Stimulated activated naive CD8-positive, alpha-beta T cell treated with anti-CD3 and anti-CD28 coated beads, Interleukin-15, Interleukin-2, amounts not matched to agents 100 U/mL and 50 U/mL, for 24 hours (primary cell): ENCODE measurements around the gene ABCC4.
A peak's percentile ranks its signal among the peaks of the same experiment; 100 is the strongest.
"Not testable (repeated sequence)": the region's sequence is repeated elsewhere in the genome, so short reads cannot be mapped to it uniquely, and the experiment has no call there.

ENCODE experiments used
- ATAC-seq: fragments of 150-1000 bp; cut with Tn5 transposase; one replicate; pipeline ENCODE4 v1.10.0; 2021
- DNase-seq: peaks from one replicate; pipeline ENCODE4 v3.0.0; 2021

ABCC4 gene

GRCh38 chr13:95298971-95299621 is 2.2 kb downstream of the ABCC4 start:
- DNase-seq: peak; percentile 18
- peak; percentile 45 for ATAC-seq

GRCh38 chr13:95298169-95298965 is 2.9 kb downstream of the ABCC4 start:
- DNase-seq: no peak
- no peak for ATAC-seq

GRCh38 chr13:95296326-95296925 is 4.8 kb downstream of the ABCC4 start:
- DNase-seq (peak; percentile 36), ATAC-seq (no peak)

- DNase-seq: no peak
- ATAC-seq: no peak
Measured at GRCh38 chr13:95295026-95295425, 6.2 kb downstream of the ABCC4 start.

GRCh38 chr13:95292622-95293021 is 8.6 kb downstream of the ABCC4 start:
- DNase-seq (no peak), ATAC-seq (no peak)

- not testable (repeated sequence) for ATAC-seq
Measured at GRCh38 chr13:95289901-95290300, 11.3 kb downstream of the ABCC4 start.

GRCh38 chr13:95289020-95289444 is 12.2 kb downstream of the ABCC4 start:
- ATAC-seq (no peak), DNase-seq (no peak)

More at GRCh38 chr13:95289901-95290300, 11.3 kb downstream of the ABCC4 start:
- DNase-seq: not testable (repeated sequence)

GRCh38 chr13:95284436-95284835 is 16.8 kb downstream of the ABCC4 start:
- ATAC-seq (no peak), DNase-seq (no peak)

GRCh38 chr13:95279016-95279415 is 22.2 kb downstream of the ABCC4 start:
- DNase-seq (no peak), ATAC-seq (no peak)

GRCh38 chr13:95276037-95276505 is 25.2 kb downstream of the ABCC4 start:
- DNase-seq (no peak), ATAC-seq (no peak)

- ATAC-seq (no peak), DNase-seq (no peak)
Measured at GRCh38 chr13:95275322-95276036, 25.8 kb downstream of the ABCC4 start.

- not testable (repeated sequence) for DNase-seq, ATAC-seq
Measured at GRCh38 chr13:95273592-95274132, 27.6 kb downstream of the ABCC4 start.

GRCh38 chr13:95272076-95272475 is 29.2 kb downstream of the ABCC4 start:
- not testable (repeated sequence) for DNase-seq, ATAC-seq

- ATAC-seq (no peak), DNase-seq (no peak)
Measured at GRCh38 chr13:95269756-95270155, 31.5 kb downstream of the ABCC4 start.

GRCh38 chr13:95268343-95269065 is 32.7 kb downstream of the ABCC4 start:
- not testable (repeated sequence) for ATAC-seq, DNase-seq

- ATAC-seq: no peak
Measured at GRCh38 chr13:95267662-95268342, 33.4 kb downstream of the ABCC4 start.

GRCh38 chr13:95264225-95264624 is 37.0 kb downstream of the ABCC4 start:
- no peak for ATAC-seq

More at GRCh38 chr13:95267662-95268342, 33.4 kb downstream of the ABCC4 start:
- no peak for DNase-seq

GRCh38 chr13:95262837-95263384 is 38.3 kb downstream of the ABCC4 start:
- no peak for ATAC-seq
- no peak for DNase-seq

More at GRCh38 chr13:95264225-95264624, 37.0 kb downstream of the ABCC4 start:
- no peak for DNase-seq

- DNase-seq: no peak
- peak; percentile 32 for ATAC-seq
Measured at GRCh38 chr13:95261956-95262355, 39.3 kb downstream of the ABCC4 start.

GRCh38 chr13:95260031-95260525 is 41.2 kb downstream of the ABCC4 start:
- no peak for ATAC-seq
- no peak for DNase-seq
